Limb (tissue), 2 donors: Measurements from ENCODE around the gene DNAJC4.

Experiments used
- DNase-seq, 2 donors: peaks; one replicate each; pipeline ENCODE4 v3.0.0-alpha.2; 2016; ENCODE audit errors: extremely low spot score in 2 of 2

The DNAJC4 gene

GRCh38 chr11:64276653-64277431, 46.5 kb downstream of the DNAJC4 start:
- DNase-seq: no peak

GRCh38 chr11:64278576-64279190, 48.3 kb downstream of the DNAJC4 start:
- DNase-seq: no peak

GRCh38 chr11:64281957-64282770, 51.8 kb downstream of the DNAJC4 start:
- DNase-seq: no peak

GRCh38 chr11:64283092-64283491, 52.7 kb downstream of the DNAJC4 start:
- no peak for DNase-seq
